ENCODE data around the gene DYRK2.

GRCh38 chr12:67712011-67712410 lies 63.5 kb downstream of the DYRK2 start:
- TF ChIP-seq EGR1 (IDR thresholded peaks at IDR 0.05) (no peak), RAD21 (IDR thresholded peaks at IDR 0.05; ENCODE audit: low read depth) (no peak), CREB1 (IDR thresholded peaks at IDR 0.05; ENCODE audit: low read depth) (no peak), EP300 (IDR thresholded peaks at IDR 0.05; ENCODE audit: borderline replicate concordance) (no peak), CEBPB (IDR thresholded peaks at IDR 0.05) (no peak), YY1 (IDR thresholded peaks at IDR 0.05; ENCODE audit: low read depth) (no peak), FOXM1 (IDR thresholded peaks at IDR 0.05; ENCODE audit: borderline replicate concordance, low read depth) (no peak), MAX (IDR thresholded peaks at IDR 0.05) (no peak), TCF12 (IDR thresholded peaks at IDR 0.05; ENCODE audit: low read depth) (no peak), TAF1 (IDR thresholded peaks at IDR 0.05; ENCODE audit: low read depth) (no peak), REST (IDR thresholded peaks at IDR 0.05; ENCODE audit: low read depth) (no peak), TEAD4 (IDR thresholded peaks at IDR 0.05) (no peak)

Data from Ishikawa (cell line).